IMR-90 (cell line): ENCODE data around the gene HEPHL1. TPM values are rescaled to one million over a fixed set of nuclear protein-coding genes. Genes with fewer than 3 reads are reported as not detected.

Experiments
- ATAC-seq: fragments of 200-7000 bp; cut with Tn5 transposase; 2 replicates; pipeline ENCODE4 v1.9.1; 2020; ENCODE audit warnings: low read depth, mild to moderate bottlenecking, moderate library complexity
- BruUV-seq: library from RNA; stranded (reverse); fragments of 400-500 nt; replicated peaks from 2 replicates; lab custom pipeline; 2021; lab: Mats Ljungman, UMichigan
- CTCF ChIA-PET: fragments of 300-600 bp; formaldehyde crosslinking; extraction: SDS; loops from one replicate; lab custom pipeline; 2021; ENCODE audit warnings: antibody characterized with exemption; lab: Yijun Ruan, JAX
- POLR2A ChIA-PET: fragments of 300-600 bp; sonication (Branson Sonifier 250); formaldehyde crosslinking; loops from one replicate; lab custom pipeline; 2022; ENCODE audit warnings: antibody characterized with exemption; ENCODE audit not compliant: unreplicated experiment; lab: Charles Lee
- DNase-seq: peaks from one replicate; pipeline ENCODE4 v3.0.0; 2013
- H2AFZ ChIP-seq: replicated peaks from 2 replicates; pipeline ENCODE3; 2013; ENCODE audit warnings: low read length, mild to moderate bottlenecking; ENCODE audit not compliant: poor library complexity
- H2AK5ac ChIP-seq: 2 replicates; pipeline ENCODE4 v1.6.1; 2013; ENCODE audit warnings: low read depth, low read length, inconsistent platforms
- H2AK9ac ChIP-seq: replicated peaks from 2 replicates; pipeline ENCODE3; 2013; ENCODE audit warnings: mild to moderate bottlenecking, low read depth, low read length, moderate library complexity; ENCODE audit not compliant: poor library complexity
- H2BK120ac ChIP-seq: 2 replicates; pipeline ENCODE4 v1.6.1; 2013; ENCODE audit warnings: low read depth, low read length, inconsistent platforms
- H2BK15ac ChIP-seq: 3 replicates; pipeline ENCODE4 v1.6.1; 2013; ENCODE audit warnings: low read depth, low read length, inconsistent platforms
- H2BK20ac ChIP-seq: 2 replicates; pipeline ENCODE4 v1.6.1; 2013; ENCODE audit warnings: low read depth, mild to moderate bottlenecking, inconsistent platforms, low read length, moderate library complexity
- H2BK5ac ChIP-seq: 2 replicates; pipeline ENCODE4 v1.6.1; 2013; ENCODE audit warnings: mild to moderate bottlenecking, low read depth, low read length, inconsistent platforms; ENCODE audit not compliant: poor library complexity, severe bottlenecking
- H3K14ac ChIP-seq: replicated peaks from 2 replicates; pipeline ENCODE4 v1.6.1; 2013; ENCODE audit warnings: low read depth, low read length, inconsistent platforms
- H3K18ac ChIP-seq: 2 replicates; pipeline ENCODE4 v1.6.1; 2013; ENCODE audit warnings: low read depth, low read length, control low read depth
- H3K23ac ChIP-seq: 2 replicates; pipeline ENCODE4 v1.6.1; 2013; ENCODE audit warnings: low read depth, low read length, inconsistent platforms
- H3K27ac ChIP-seq: 2 replicates; pipeline ENCODE4 v1.5.1; 2013; ENCODE audit warnings: mild to moderate bottlenecking, control low read depth, low read length; ENCODE audit not compliant: insufficient read depth
- H3K27me3 ChIP-seq: 2 replicates; pipeline ENCODE4 v1.6.1; 2013; ENCODE audit warnings: low read length; ENCODE audit not compliant: control insufficient read depth, insufficient read depth
- H3K36me3 ChIP-seq: 2 replicates; pipeline ENCODE4 v1.6.1; 2013; ENCODE audit warnings: low read length, mixed read lengths; ENCODE audit not compliant: control insufficient read depth, insufficient read depth
- H3K4ac ChIP-seq: 2 replicates; pipeline ENCODE4 v1.6.1; 2013; ENCODE audit warnings: low read depth, low read length, inconsistent platforms
- H3K4me1 ChIP-seq: 2 replicates; pipeline ENCODE4 v1.6.1; 2013; ENCODE audit warnings: low read length, mixed read lengths; ENCODE audit not compliant: control insufficient read depth, insufficient read depth
- H3K4me2 ChIP-seq: 2 replicates; pipeline ENCODE4 v1.6.1; 2013; ENCODE audit warnings: low read depth, mild to moderate bottlenecking, control low read depth, low read length, moderate library complexity
- H3K4me3 ChIP-seq: 2 replicates; pipeline ENCODE4 v1.5.1; 2013; ENCODE audit warnings: low read depth, mild to moderate bottlenecking, control low read depth, low read length, moderate library complexity; ENCODE audit not compliant: insufficient read depth
- H3K56ac ChIP-seq: 2 replicates; pipeline ENCODE4 v1.6.1; 2013; ENCODE audit warnings: low read length, inconsistent platforms; ENCODE audit not compliant: insufficient read depth; ENCODE audit errors: extremely low read depth
- H3K79me1 ChIP-seq, 2 experiments: 2 replicates each; pipeline ENCODE4 v1.6.1; 2013; ENCODE audit warnings: low read length in 2 of 2, inconsistent platforms in 1 of 2, low read depth in 1 of 2
- H3K9ac ChIP-seq: 2 replicates; pipeline ENCODE4 v1.6.1; 2013; ENCODE audit warnings: low read depth, low read length, control low read depth
- H3K9me1 ChIP-seq: 2 replicates; pipeline ENCODE4 v1.6.1; 2013; ENCODE audit warnings: low read length, inconsistent platforms; ENCODE audit not compliant: insufficient read depth
- H3K9me3 ChIP-seq: 2 replicates; pipeline ENCODE4 v1.6.1; 2013; ENCODE audit warnings: low read length; ENCODE audit not compliant: control insufficient read depth, insufficient read depth
- H4K20me1 ChIP-seq: 2 replicates; pipeline ENCODE4 v1.6.1; 2013; ENCODE audit warnings: low read length, inconsistent platforms; ENCODE audit not compliant: insufficient read depth
- H4K5ac ChIP-seq: 2 replicates; pipeline ENCODE4 v1.6.1; 2013; ENCODE audit warnings: mild to moderate bottlenecking, low read depth, low read length, control low read depth
- H4K8ac ChIP-seq, 2 experiments: 2 replicates each; pipeline ENCODE4 v1.6.1; 2013; ENCODE audit warnings: low read depth in 2 of 2, low read length in 2 of 2, control low read depth in 1 of 2, inconsistent platforms in 1 of 2
- H4K91ac ChIP-seq: 2 replicates; pipeline ENCODE4 v1.6.1; 2013; ENCODE audit warnings: low read depth, low read length, inconsistent platforms; ENCODE audit not compliant: insufficient read depth
- RFX5 ChIP-seq: IDR thresholded peaks from 2 replicates; pipeline ENCODE4 v1.8.0; 2012; ENCODE audit warnings: low read depth, mild to moderate bottlenecking, low read length, moderate library complexity
- WGBS, 2 experiments: methylation state at CpG; one replicate each; pipeline versions ENCODE4 v1.1.5 to v1.1.7; 2013; ENCODE audit warnings: missing lambda C conversion rate in 2 of 2; ENCODE audit not compliant: insufficient read length in 1 of 2; ENCODE audit errors: extremely low coverage in 2 of 2; 5-methylcytosine and 5-hydroxymethylcytosine counted together
- dilution Hi-C: fragments of 300-500 bp; cut with HindIII; formaldehyde crosslinking; loops from one replicate; pipeline ENCODE4 v1.14.3; 2018; ENCODE audit warnings: low sequenced_read_pairs; ENCODE audit not compliant: unreplicated experiment
- in situ Hi-C: fragments of 300-500 bp; cut with MboI; formaldehyde crosslinking; loops from 3 replicates; pipeline ENCODE4 v1.14.3; 2019; ENCODE audit warnings: low sequenced_read_pairs, inconsistent platforms, mixed read lengths
- intact Hi-C: fragments of 100-400 bp; cut with micrococcal nuclease; formaldehyde crosslinking; loops from 2 replicates; pipeline ENCODE4 v1.10.0; 2022
- polyA plus RNA-seq, 3 experiments: library from polyadenylated mRNA; depleted of rRNA; stranded (reverse); fragments of >200 nt; gene quantifications; 2 replicates each; pipeline ENCODE4 v1.2.3, GENCODE V29; 2012; ENCODE audit warnings: low replicate concordance in 1 of 3
- total RNA-seq: library from RNA; depleted of rRNA; stranded (reverse); fragments of >200 nt; gene quantifications from 2 replicates; pipeline ENCODE4 v1.2.3, GENCODE V29; 2012
- TF ChIP-seq, protein P1 (sequence below): conservative IDR thresholded peaks from 2 replicates; pipeline ENCODE4 v1.5.1; 2012; ENCODE audit warnings: mild to moderate bottlenecking, low read depth, low read length, improper control_type of control experiment

The HEPHL1 gene
- total and polyA plus RNA-seq, 2 of the 4 experiments (the other 2 are of a cell fraction), result under 0.01 to 0.02 TPM

DNA sequence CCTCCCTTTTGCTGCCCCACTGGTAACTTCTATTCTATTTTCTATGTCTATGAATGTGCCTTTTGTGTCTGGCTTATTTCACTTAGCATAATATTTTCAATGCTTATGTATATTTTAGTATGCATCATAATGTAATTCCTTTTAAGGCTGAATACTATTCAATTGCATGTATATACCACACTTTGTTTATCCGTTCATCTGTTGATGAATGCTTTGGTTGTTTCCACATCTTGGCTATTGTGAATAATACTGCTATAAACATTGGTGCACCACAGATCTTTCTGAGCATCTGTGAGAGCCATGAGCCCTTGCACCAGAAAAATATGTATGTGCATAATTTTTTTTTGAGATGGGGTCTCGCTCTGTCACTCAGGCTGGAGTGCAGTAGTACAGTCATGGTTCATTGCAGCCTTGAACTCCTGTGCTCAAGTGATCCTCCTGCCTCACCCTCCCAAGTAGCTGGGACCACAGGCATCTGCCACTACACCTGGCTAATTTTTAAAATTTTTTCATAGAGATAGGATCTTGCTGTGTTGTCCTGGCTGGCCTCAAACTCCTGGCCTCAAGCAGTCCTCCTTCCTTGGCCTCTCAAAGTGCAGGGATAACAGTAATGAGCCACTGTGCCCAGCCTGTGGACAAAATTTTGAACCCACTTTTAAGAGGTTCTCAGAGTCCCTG lies 27.0 kb downstream of the HEPHL1 start:
- H4K5ac ChIP-seq, result no peak overlapping the region
- no peaks in the 10 kb centered on the region for H4K20me1 ChIP-seq
- TF ChIP-seq, protein P1, sequence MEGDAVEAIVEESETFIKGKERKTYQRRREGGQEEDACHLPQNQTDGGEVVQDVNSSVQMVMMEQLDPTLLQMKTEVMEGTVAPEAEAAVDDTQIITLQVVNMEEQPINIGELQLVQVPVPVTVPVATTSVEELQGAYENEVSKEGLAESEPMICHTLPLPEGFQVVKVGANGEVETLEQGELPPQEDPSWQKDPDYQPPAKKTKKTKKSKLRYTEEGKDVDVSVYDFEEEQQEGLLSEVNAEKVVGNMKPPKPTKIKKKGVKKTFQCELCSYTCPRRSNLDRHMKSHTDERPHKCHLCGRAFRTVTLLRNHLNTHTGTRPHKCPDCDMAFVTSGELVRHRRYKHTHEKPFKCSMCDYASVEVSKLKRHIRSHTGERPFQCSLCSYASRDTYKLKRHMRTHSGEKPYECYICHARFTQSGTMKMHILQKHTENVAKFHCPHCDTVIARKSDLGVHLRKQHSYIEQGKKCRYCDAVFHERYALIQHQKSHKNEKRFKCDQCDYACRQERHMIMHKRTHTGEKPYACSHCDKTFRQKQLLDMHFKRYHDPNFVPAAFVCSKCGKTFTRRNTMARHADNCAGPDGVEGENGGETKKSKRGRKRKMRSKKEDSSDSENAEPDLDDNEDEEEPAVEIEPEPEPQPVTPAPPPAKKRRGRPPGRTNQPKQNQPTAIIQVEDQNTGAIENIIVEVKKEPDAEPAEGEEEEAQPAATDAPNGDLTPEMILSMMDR, result no peak
- no peak for TF ChIP-seq RFX5
- H4K8ac ChIP-seq, result no peak overlapping the region
- no peak for DNase-seq
- dilution Hi-C loops, result no loop called here
- peaks cover 2% of the 10 kb centered on the region; the same call in 1 of the 2 replicates for H3K27me3 ChIP-seq
- WGBS, 2 experiments, result no CpG with 5 or more reads among the region's 2 CpGs
- H2AK9ac ChIP-seq, result no peak overlapping the region
- no peaks in the 10 kb centered on the region for H3K4me1 ChIP-seq
- H3K36me3 ChIP-seq, result no peaks in the 10 kb centered on the region
- no peak overlapping the region for H3K18ac ChIP-seq
- H3K56ac ChIP-seq, result no peak overlapping the region
- no TSS peak for BruUV-seq
- ATAC-seq, result no peak
- H3K4me3 ChIP-seq, result no peak overlapping the region
- H2AFZ ChIP-seq, result no peak overlapping the region
- H2BK15ac ChIP-seq, result no peak overlapping the region
- H3K4ac ChIP-seq, result no peak overlapping the region
- H2AK5ac ChIP-seq, result no peak overlapping the region
- intact Hi-C loops, result no loop called here
- H3K9me3 ChIP-seq, result no peaks in the 10 kb centered on the region
- no peak overlapping the region for H3K9ac ChIP-seq
- no peak overlapping the region for H2BK20ac ChIP-seq
- H2BK5ac ChIP-seq, result no peak overlapping the region
- no peaks in the 10 kb centered on the region; the same call in 1 of the 2 replicates for H3K9me1 ChIP-seq
- ChIA-PET POLR2A (no interaction called here), CTCF (no interaction called here)
- H2BK120ac ChIP-seq, result no peak overlapping the region
- H3K23ac ChIP-seq, result no peak overlapping the region
- H3K79me1 ChIP-seq, result no peaks in the 10 kb centered on the region
- H3K4me2 ChIP-seq, result no peak overlapping the region
- H3K14ac ChIP-seq, result no peak overlapping the region
- in situ Hi-C loops, result no loop called here
- no peak overlapping the region for H3K27ac ChIP-seq
- no peak overlapping the region for H4K91ac ChIP-seq
